ENCODE results near the gene AP2A1. TPM values are rescaled to one million over a fixed set of nuclear protein-coding genes. Genes with fewer than 3 reads are reported as not detected.
A peak's percentile ranks its signal among the peaks of the same experiment; 100 is the strongest.

AP2A1 gene
- total and polyA plus RNA-seq, 2 of the 13 experiments (the other 11 are each of a cell fraction or from before 2014, with no cell fraction given): 22.7 to 39.7 TPM

- FAIRE-seq: no peak
- no peak overlapping the region for H2AFZ ChIP-seq (ENCODE audit: low read length)
Observed at GRCh38 chr19:49741210-49741844, 25.5 kb upstream of the AP2A1 start.

More at GRCh38 chr19:49741210-49741844, 25.5 kb upstream of the AP2A1 start:
- in situ Hi-C loops (cut with HindIII; ENCODE audit: extremely low pct_ligation_motif_present, low pct_unique_long_range_greater_than_20kb): no loop called here
- no TSS peak for BruUV-seq (replicated peaks)
- ATAC-seq (peak; percentile 71), DNase-seq (ENCODE audit: low spot score) (peak; percentile 42)
- Histone ChIP-seq H3K27me3 (ENCODE audit: control insufficient read depth in 1 of 2, insufficient read depth in 2 of 2, low read length in 2 of 2) (no peaks in the 10 kb centered on the region; a peak in 1 of 5 replicates), H3K4me1 (ENCODE audit: insufficient read depth, low read length) (peaks cover 12% of the 10 kb centered on the region), H4K20me1 (ENCODE audit: insufficient read depth, low read length) (no peaks in the 10 kb centered on the region), H3K4me2 (ENCODE audit: low read depth, low read length) (peak overlapping the region; percentile 32), H3K27ac (ENCODE audit: extremely low read length, insufficient read depth, low read length) (no peak overlapping the region), H3K9me3 (ENCODE audit: low read length) (no peaks in the 10 kb centered on the region), H3K36me3 (replicated peaks in 1 of 2; ENCODE audit: control insufficient read depth in 1 of 2, insufficient read depth in 2 of 2, low read length in 2 of 2) (no peaks in the 10 kb centered on the region), H3K79me2 (ENCODE audit: insufficient read depth, low read length) (no peaks in the 10 kb centered on the region), H3K9ac (ENCODE audit: insufficient read depth, low read depth, low read length) (no peak overlapping the region), H3K4me3 (replicated peaks in 1 of 3; ENCODE audit: insufficient read depth in 1 of 3, low read depth in 2 of 3, low read length in 3 of 3) (no peak overlapping the region)
- CTCF ChIA-PET (ENCODE audit: low intra/inter-chr PET ratio, low total read pairs): no interaction called here
- TF ChIP-seq HNF4A (CRISPR knock-in tag; IDR thresholded peaks at IDR 0.05): peak; percentile 69
- TF ChIP-seq ZNF33B (CRISPR knock-in tag; IDR thresholded peaks at IDR 0.05): no peak
- peak; percentile 33 for TF ChIP-seq ZNF143 (CRISPR knock-in tag; IDR thresholded peaks at IDR 0.05)
- TF ChIP-seq HNF4G (IDR thresholded peaks at IDR 0.05; ENCODE audit: borderline replicate concordance, low read depth, low read length): peak; percentile 51; the same call in 1 of the 2 replicates
- TF ChIP-seq HNF4G (CRISPR knock-in tag; IDR thresholded peaks at IDR 0.05; ENCODE audit: borderline replicate concordance, low read depth): no peak
- TF ChIP-seq CEBPG (CRISPR knock-in tag; IDR thresholded peaks at IDR 0.05): peak; percentile 84
- peak; percentile 27; the same call in 1 of the 2 replicates for TF ChIP-seq ZFX (CRISPR knock-in tag; IDR thresholded peaks at IDR 0.05; ENCODE audit: low read depth)
- TF ChIP-seq ZNF317 (CRISPR knock-in tag; IDR thresholded peaks at IDR 0.05): peak; percentile 94
- no peak for TF ChIP-seq ZBTB42 (CRISPR knock-in tag; IDR thresholded peaks at IDR 0.05)
- TF ChIP-seq TARDBP (CRISPR knock-in tag; IDR thresholded peaks at IDR 0.05): no peak
- no peak for TF ChIP-seq PCBP2 (optimal IDR thresholded peaks at IDR 0.05; ENCODE audit: low read depth, low read length, poor library complexity, severe bottlenecking)
- no peak for TF ChIP-seq ETS1 (CRISPR knock-in tag; IDR thresholded peaks at IDR 0.05)
- peak; percentile 91 for TF ChIP-seq CEBPB (IDR thresholded peaks at IDR 0.05; ENCODE audit: borderline replicate concordance, low read depth, low read length)
- 52% methylated on average over 9 of the region's 9 CpGs for WGBS (ENCODE audit: low lambda C conversion rate)
- intact Hi-C loops (cut with micrococcal nuclease; ENCODE audit: unreplicated experiment): no loop called here
- POLR2A ChIA-PET: no interaction called here
